ENCODE data around the gene TPRX1.
"Not testable (repeated sequence)": the region's sequence is repeated elsewhere in the genome, so short reads cannot be mapped to it uniquely, and the experiment has no call there.

Gene TPRX1

GRCh38 chr19:47804451-47804850, at the start of gene TPRX1:
TSS of gene TPRX1 (minus strand) at chr19:47804551. CDS start at chr19:47804539, 12 bp downstream.
- not testable (repeated sequence) for H3K27me3 ChIP-seq (ENCODE audit: control insufficient read depth, insufficient read depth, low read length); H3K36me3 ChIP-seq (ENCODE audit: control insufficient read depth, insufficient read depth, low read length); H3K4me3 ChIP-seq (ENCODE audit: low read depth, low read length); H3K9ac ChIP-seq (ENCODE audit: low read length); H3K27ac ChIP-seq (ENCODE audit: low read depth, low read length); H3K4me1 ChIP-seq (ENCODE audit: control insufficient read depth, insufficient read depth, low read length); H3K9me3 ChIP-seq (ENCODE audit: control insufficient read depth, insufficient read depth, low read depth, low read length)

GRCh38 chr19:47853003-47853402, 48.7 kb upstream of the TPRX1 start:
- Histone ChIP-seq H3K4me1 (ENCODE audit: control insufficient read depth, insufficient read depth, low read length) (peaks cover 15% of the 10 kb centered on the region), H3K9ac (ENCODE audit: low read length) (no peak overlapping the region), H3K9me3 (ENCODE audit: control insufficient read depth, insufficient read depth, low read depth, low read length) (no peaks in the 10 kb centered on the region), H3K27ac (ENCODE audit: low read depth, low read length) (no peak overlapping the region), H3K36me3 (ENCODE audit: control insufficient read depth, insufficient read depth, low read length) (no peaks in the 10 kb centered on the region), H3K4me3 (ENCODE audit: low read depth, low read length) (no peak overlapping the region), H3K27me3 (ENCODE audit: control insufficient read depth, insufficient read depth, low read length) (no peaks in the 10 kb centered on the region)

- Histone ChIP-seq H3K9ac (ENCODE audit: low read length) (peak overlapping the region; percentile 63), H3K36me3 (ENCODE audit: control insufficient read depth, insufficient read depth, low read length) (no peaks in the 10 kb centered on the region), H3K4me1 (ENCODE audit: control insufficient read depth, insufficient read depth, low read length) (peaks cover 15% of the 10 kb centered on the region), H3K27ac (ENCODE audit: low read depth, low read length) (peak overlapping the region; percentile 84), H3K27me3 (ENCODE audit: control insufficient read depth, insufficient read depth, low read length) (no peaks in the 10 kb centered on the region), H3K4me3 (ENCODE audit: low read depth, low read length) (peak overlapping the region; percentile 54), H3K9me3 (ENCODE audit: control insufficient read depth, insufficient read depth, low read depth, low read length) (no peaks in the 10 kb centered on the region)
These were observed 44.6 kb upstream of the TPRX1 start for GRCh38 chr19:47848823-47849473.

- Histone ChIP-seq H3K9me3 (ENCODE audit: control insufficient read depth, insufficient read depth, low read depth, low read length) (no peaks in the 10 kb centered on the region), H3K9ac (ENCODE audit: low read length) (peak overlapping the region; percentile 63), H3K27me3 (ENCODE audit: control insufficient read depth, insufficient read depth, low read length) (no peaks in the 10 kb centered on the region), H3K36me3 (ENCODE audit: control insufficient read depth, insufficient read depth, low read length) (no peaks in the 10 kb centered on the region), H3K4me1 (ENCODE audit: control insufficient read depth, insufficient read depth, low read length) (peaks cover 15% of the 10 kb centered on the region), H3K4me3 (ENCODE audit: low read depth, low read length) (peak overlapping the region; percentile 54), H3K27ac (ENCODE audit: low read depth, low read length) (no peak overlapping the region)
These were observed 44.1 kb upstream of the TPRX1 start for GRCh38 chr19:47848425-47848822.

- H3K9me3 ChIP-seq (ENCODE audit: control insufficient read depth, insufficient read depth, low read depth, low read length), result no peaks in the 10 kb centered on the region
- H3K27ac ChIP-seq (ENCODE audit: low read depth, low read length), result no peak overlapping the region
- H3K4me3 ChIP-seq (ENCODE audit: low read depth, low read length), result no peak overlapping the region
- H3K27me3 ChIP-seq (ENCODE audit: control insufficient read depth, insufficient read depth, low read length), result no peaks in the 10 kb centered on the region
- no peaks in the 10 kb centered on the region for H3K36me3 ChIP-seq (ENCODE audit: control insufficient read depth, insufficient read depth, low read length)
- peaks cover 24% of the 10 kb centered on the region for H3K4me1 ChIP-seq (ENCODE audit: control insufficient read depth, insufficient read depth, low read length)
- H3K9ac ChIP-seq (ENCODE audit: low read length), result no peak overlapping the region
These were observed 38.6 kb upstream of the TPRX1 start for GRCh38 chr19:47842941-47843340.

- Histone ChIP-seq H3K27ac (ENCODE audit: low read depth, low read length) (no peak overlapping the region), H3K4me1 (ENCODE audit: control insufficient read depth, insufficient read depth, low read length) (peaks cover 24% of the 10 kb centered on the region), H3K9ac (ENCODE audit: low read length) (no peak overlapping the region), H3K27me3 (ENCODE audit: control insufficient read depth, insufficient read depth, low read length) (no peaks in the 10 kb centered on the region), H3K9me3 (ENCODE audit: control insufficient read depth, insufficient read depth, low read depth, low read length) (no peaks in the 10 kb centered on the region), H3K4me3 (ENCODE audit: low read depth, low read length) (no peak overlapping the region), H3K36me3 (ENCODE audit: control insufficient read depth, insufficient read depth, low read length) (no peaks in the 10 kb centered on the region)
These were observed 35.6 kb upstream of the TPRX1 start for GRCh38 chr19:47839913-47840312.

- Histone ChIP-seq H3K27me3 (ENCODE audit: control insufficient read depth, insufficient read depth, low read length) (no peaks in the 10 kb centered on the region), H3K36me3 (ENCODE audit: control insufficient read depth, insufficient read depth, low read length) (no peaks in the 10 kb centered on the region), H3K9me3 (ENCODE audit: control insufficient read depth, insufficient read depth, low read depth, low read length) (no peaks in the 10 kb centered on the region), H3K27ac (ENCODE audit: low read depth, low read length) (no peak overlapping the region), H3K9ac (ENCODE audit: low read length) (no peak overlapping the region), H3K4me1 (ENCODE audit: control insufficient read depth, insufficient read depth, low read length) (peaks cover 24% of the 10 kb centered on the region), H3K4me3 (ENCODE audit: low read depth, low read length) (no peak overlapping the region)
These were observed 35.1 kb upstream of the TPRX1 start for GRCh38 chr19:47839411-47839810.

- Histone ChIP-seq H3K4me1 (ENCODE audit: control insufficient read depth, insufficient read depth, low read length) (peaks cover 15% of the 10 kb centered on the region), H3K27ac (ENCODE audit: low read depth, low read length) (no peak overlapping the region), H3K27me3 (ENCODE audit: control insufficient read depth, insufficient read depth, low read length) (no peaks in the 10 kb centered on the region), H3K9ac (ENCODE audit: low read length) (no peak overlapping the region), H3K36me3 (ENCODE audit: control insufficient read depth, insufficient read depth, low read length) (no peaks in the 10 kb centered on the region), H3K4me3 (ENCODE audit: low read depth, low read length) (no peak overlapping the region), H3K9me3 (ENCODE audit: control insufficient read depth, insufficient read depth, low read depth, low read length) (no peaks in the 10 kb centered on the region)
These were observed 31.7 kb upstream of the TPRX1 start for GRCh38 chr19:47836038-47836437.

- Histone ChIP-seq H3K27ac (ENCODE audit: low read depth, low read length) (no peak overlapping the region), H3K9me3 (ENCODE audit: control insufficient read depth, insufficient read depth, low read depth, low read length) (no peaks in the 10 kb centered on the region), H3K4me1 (ENCODE audit: control insufficient read depth, insufficient read depth, low read length) (peaks cover 4% of the 10 kb centered on the region), H3K27me3 (ENCODE audit: control insufficient read depth, insufficient read depth, low read length) (no peaks in the 10 kb centered on the region), H3K9ac (ENCODE audit: low read length) (no peak overlapping the region), H3K4me3 (ENCODE audit: low read depth, low read length) (no peak overlapping the region), H3K36me3 (ENCODE audit: control insufficient read depth, insufficient read depth, low read length) (no peaks in the 10 kb centered on the region)
These were observed 28.4 kb upstream of the TPRX1 start for GRCh38 chr19:47832723-47833122.

- H3K9ac ChIP-seq (ENCODE audit: low read length), result no peak overlapping the region
- no peak overlapping the region for H3K27ac ChIP-seq (ENCODE audit: low read depth, low read length)
- H3K27me3 ChIP-seq (ENCODE audit: control insufficient read depth, insufficient read depth, low read length), result no peaks in the 10 kb centered on the region
- no peaks in the 10 kb centered on the region for H3K36me3 ChIP-seq (ENCODE audit: control insufficient read depth, insufficient read depth, low read length)
- H3K4me1 ChIP-seq (ENCODE audit: control insufficient read depth, insufficient read depth, low read length), result peaks cover 14% of the 10 kb centered on the region
- H3K4me3 ChIP-seq (ENCODE audit: low read depth, low read length), result no peak overlapping the region
- H3K9me3 ChIP-seq (ENCODE audit: control insufficient read depth, insufficient read depth, low read depth, low read length), result peaks cover 3% of the 10 kb centered on the region; the same call in 1 of the 2 replicates
These were observed 22.4 kb upstream of the TPRX1 start for GRCh38 chr19:47826800-47827199.

GRCh38 chr19:47824396-47824795, 20.0 kb upstream of the TPRX1 start:
- Histone ChIP-seq H3K9ac (ENCODE audit: low read length) (no peak overlapping the region), H3K9me3 (ENCODE audit: control insufficient read depth, insufficient read depth, low read depth, low read length) (peaks cover 3% of the 10 kb centered on the region; the same call in 1 of the 2 replicates), H3K4me1 (ENCODE audit: control insufficient read depth, insufficient read depth, low read length) (peaks cover 36% of the 10 kb centered on the region), H3K27ac (ENCODE audit: low read depth, low read length) (no peak overlapping the region), H3K4me3 (ENCODE audit: low read depth, low read length) (no peak overlapping the region), H3K27me3 (ENCODE audit: control insufficient read depth, insufficient read depth, low read length) (no peaks in the 10 kb centered on the region), H3K36me3 (ENCODE audit: control insufficient read depth, insufficient read depth, low read length) (no peaks in the 10 kb centered on the region)
